ENCODE measurements around the gene GALC. TPM values are rescaled to one million over a fixed set of nuclear protein-coding genes. Genes with fewer than 3 reads are reported as not detected.
"Not testable (repeated sequence)": the region's sequence is repeated elsewhere in the genome, so short reads cannot be mapped to it uniquely, and the experiment has no call there.

GALC gene
- polyA plus RNA-seq, 4 donors = 15.7 to 116 (median 22.4) TPM

DNA sequence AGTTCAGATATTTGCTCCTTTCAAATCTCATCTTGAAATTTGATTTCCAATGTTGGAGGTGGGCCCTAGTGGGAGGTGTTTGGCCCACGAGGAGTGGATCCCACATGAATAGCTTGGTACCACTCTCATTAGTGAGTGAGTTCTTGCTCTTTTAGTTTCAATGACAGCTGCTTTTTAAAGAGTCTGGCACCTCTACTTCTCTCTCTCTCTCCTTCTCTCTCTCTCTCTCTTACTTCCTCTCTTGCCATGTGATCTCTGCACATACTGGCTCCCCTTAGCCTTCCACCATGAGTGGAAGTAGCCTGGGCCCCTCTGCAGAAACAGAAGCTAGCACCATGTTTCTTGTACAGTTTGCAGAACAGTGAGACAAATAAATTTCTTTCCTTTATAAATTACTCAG is 37.1 kb upstream of the GALC start:
- no peak for FAIRE-seq
- H3K27me3 ChIP-seq (ENCODE audit: control insufficient read depth in 3 of 3, insufficient read depth in 3 of 3, low read length in 3 of 3) = no peaks in the 10 kb centered on the region
- 59 to 77% (median 75%) methylated on average over 1 of the region's 1 CpG for WGBS, 3 donors

GRCh38 chr14:88029500-88029899 is 36.5 kb upstream of the GALC start:
- DNase-seq (no peak), FAIRE-seq (no peak)
- H3K9me3 ChIP-seq (ENCODE audit: control insufficient read depth in 2 of 2, insufficient read depth in 1 of 2, low read depth in 1 of 2, low read length in 1 of 2) = no peaks in the 10 kb centered on the region
- no peaks in the 10 kb centered on the region for H3K27me3 ChIP-seq (ENCODE audit: control insufficient read depth in 3 of 3, insufficient read depth in 3 of 3, low read length in 3 of 3)
- 82 to 91% (median 84%) methylated on average over 2 of the region's 2 CpGs for WGBS, 3 donors
- no peak overlapping the region for H3K27ac ChIP-seq (ENCODE audit: low read depth in 1 of 3, low read length in 2 of 3)
- no peaks in the 10 kb centered on the region for H3K36me3 ChIP-seq (ENCODE audit: control insufficient read depth in 3 of 3, insufficient read depth in 2 of 3, low read depth in 1 of 3, low read length in 3 of 3)
- H3K4me1 ChIP-seq (ENCODE audit: control insufficient read depth in 3 of 3, insufficient read depth in 2 of 3, low read depth in 1 of 3, low read length in 2 of 3) = peaks cover 0 to 27% (median 2%) of the 10 kb centered on the region in 3 donors
- H3K4me3 ChIP-seq (ENCODE audit: low read depth in 1 of 3, low read length in 3 of 3) = no peak overlapping the region

More for the DNA sequence above, 37.1 kb upstream of the GALC start:
- Histone ChIP-seq H3K4me3 (ENCODE audit: low read depth in 1 of 3, low read length in 3 of 3) (no peak overlapping the region), H3K4me1 (ENCODE audit: control insufficient read depth in 3 of 3, insufficient read depth in 2 of 3, low read depth in 1 of 3, low read length in 2 of 3) (peaks cover 0 to 27% (median 2%) of the 10 kb centered on the region in 3 donors), H3K9me3 (ENCODE audit: control insufficient read depth in 2 of 2, insufficient read depth in 1 of 2, low read depth in 1 of 2, low read length in 1 of 2) (no peaks in the 10 kb centered on the region), H3K36me3 (ENCODE audit: control insufficient read depth in 3 of 3, insufficient read depth in 2 of 3, low read depth in 1 of 3, low read length in 3 of 3) (no peaks in the 10 kb centered on the region), H3K27ac (ENCODE audit: low read depth in 1 of 3, low read length in 2 of 3) (no peak overlapping the region)
- no peak for DNase-seq

DNA sequence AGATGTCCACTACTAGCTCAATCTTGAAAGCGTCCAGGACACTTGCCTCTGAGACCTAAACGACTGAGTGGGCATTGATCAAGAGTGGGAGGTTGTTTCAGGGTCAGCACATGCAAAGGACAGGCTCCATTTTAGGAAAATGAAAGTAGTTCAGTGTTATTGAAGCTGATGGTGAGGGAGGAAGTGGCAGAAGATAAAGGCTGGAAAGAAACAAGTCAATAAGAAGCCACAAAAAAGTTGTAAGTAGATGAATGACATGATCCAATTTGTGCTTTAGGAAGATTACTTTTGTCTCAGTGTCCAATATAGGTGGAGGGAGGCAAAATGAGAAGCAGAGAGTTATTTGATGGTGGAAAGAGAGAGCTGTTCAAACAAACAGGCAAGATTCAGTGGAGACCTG is 33.9 kb upstream of the GALC start:
- H3K4me3 ChIP-seq (ENCODE audit: low read depth in 1 of 3, low read length in 3 of 3) = no peak overlapping the region
- WGBS, 3 donors = 44 to 66% (median 60%) methylated on average over 2 of the region's 2 CpGs
- FAIRE-seq (no peak), DNase-seq (no peak)
- H3K27me3 ChIP-seq (ENCODE audit: control insufficient read depth in 3 of 3, insufficient read depth in 3 of 3, low read length in 3 of 3) = no peaks in the 10 kb centered on the region
- no peaks in the 10 kb centered on the region for H3K9me3 ChIP-seq (ENCODE audit: control insufficient read depth in 2 of 2, insufficient read depth in 1 of 2, low read depth in 1 of 2, low read length in 1 of 2)
- peaks cover 2 to 36% (median 6%) of the 10 kb centered on the region in 3 donors for H3K4me1 ChIP-seq (ENCODE audit: control insufficient read depth in 3 of 3, insufficient read depth in 2 of 3, low read depth in 1 of 3, low read length in 2 of 3)
- no peaks in the 10 kb centered on the region for H3K36me3 ChIP-seq (ENCODE audit: control insufficient read depth in 3 of 3, insufficient read depth in 2 of 3, low read depth in 1 of 3, low read length in 3 of 3)
- no peak overlapping the region for H3K27ac ChIP-seq (ENCODE audit: low read depth in 1 of 3, low read length in 2 of 3)

GRCh38 chr14:88025313-88025712 is 32.3 kb upstream of the GALC start:
- DNase-seq = peak in 1 of 2 donors; percentile 50
- peak overlapping the region in 1 of 3 donors; percentile 55 for H3K27ac ChIP-seq (ENCODE audit: low read depth in 1 of 3, low read length in 2 of 3)
- WGBS, 3 donors = 30 to 46% (median 44%) methylated on average over 3 of the region's 3 CpGs

GRCh38 chr14:88024252-88025086 is 31.5 kb upstream of the GALC start:
- Histone ChIP-seq H3K4me1 (ENCODE audit: control insufficient read depth in 3 of 3, insufficient read depth in 2 of 3, low read depth in 1 of 3, low read length in 2 of 3) (peaks cover 2 to 36% (median 6%) of the 10 kb centered on the region in 3 donors), H3K27ac (ENCODE audit: low read depth in 1 of 3, low read length in 2 of 3) (peak overlapping the region in 1 of 3 donors; percentile 55), H3K4me3 (ENCODE audit: low read depth in 1 of 3, low read length in 3 of 3) (peak overlapping the region in 1 of 3 donors; percentile 6)
- H3K9me3 ChIP-seq (ENCODE audit: control insufficient read depth in 2 of 2, insufficient read depth in 1 of 2, low read depth in 1 of 2, low read length in 1 of 2); H3K36me3 ChIP-seq (ENCODE audit: control insufficient read depth in 3 of 3, insufficient read depth in 2 of 3, low read depth in 1 of 3, low read length in 3 of 3); FAIRE-seq; H3K27me3 ChIP-seq (ENCODE audit: control insufficient read depth in 3 of 3, insufficient read depth in 3 of 3, low read length in 3 of 3): not testable (repeated sequence)
- peak; percentile 19 to 71 for DNase-seq
- WGBS, 3 donors = 16 to 58% (median 39%) methylated on average over 11 of the region's 11 CpGs

More at GRCh38 chr14:88025313-88025712, 32.3 kb upstream of the GALC start:
- H3K36me3 ChIP-seq (ENCODE audit: control insufficient read depth in 3 of 3, insufficient read depth in 2 of 3, low read depth in 1 of 3, low read length in 3 of 3) = no peaks in the 10 kb centered on the region
- FAIRE-seq = no peak
- H3K4me3 ChIP-seq (ENCODE audit: low read depth in 1 of 3, low read length in 3 of 3) = peak overlapping the region in 1 of 3 donors; percentile 6
- peaks cover 2 to 36% (median 6%) of the 10 kb centered on the region in 3 donors for H3K4me1 ChIP-seq (ENCODE audit: control insufficient read depth in 3 of 3, insufficient read depth in 2 of 3, low read depth in 1 of 3, low read length in 2 of 3)
- peaks cover 0 to 6% of the 10 kb centered on the region in 2 donors for H3K9me3 ChIP-seq (ENCODE audit: control insufficient read depth in 2 of 2, insufficient read depth in 1 of 2, low read depth in 1 of 2, low read length in 1 of 2)
- no peaks in the 10 kb centered on the region for H3K27me3 ChIP-seq (ENCODE audit: control insufficient read depth in 3 of 3, insufficient read depth in 3 of 3, low read length in 3 of 3)

DNA sequence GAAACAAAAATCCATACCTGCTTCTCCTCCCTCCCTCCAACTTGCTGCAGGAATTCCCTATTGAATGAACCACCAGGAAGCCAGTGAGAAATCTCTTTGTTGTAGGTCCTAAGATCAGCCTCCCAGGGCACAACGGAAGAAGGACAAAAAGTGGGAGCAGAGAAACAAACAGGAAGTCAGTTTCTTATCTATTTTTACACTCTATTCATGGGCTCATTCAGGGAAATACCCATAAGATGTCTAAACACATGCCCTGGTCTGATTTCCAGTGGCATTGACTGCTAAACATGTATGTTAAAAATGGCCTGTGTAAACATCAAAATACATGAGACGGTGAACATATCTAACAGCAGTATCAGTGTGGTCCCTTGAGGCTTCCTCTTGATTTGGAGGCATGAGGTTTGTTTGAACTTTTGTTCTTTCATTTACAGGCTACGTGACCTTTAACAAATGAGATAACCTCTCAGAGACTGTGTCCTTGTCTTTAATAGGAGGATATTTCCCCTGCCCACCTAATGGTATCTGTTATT is 30.7 kb upstream of the GALC start:
- H3K4me1 ChIP-seq (ENCODE audit: control insufficient read depth in 3 of 3, insufficient read depth in 2 of 3, low read depth in 1 of 3, low read length in 2 of 3) = peaks cover 2 to 36% (median 6%) of the 10 kb centered on the region in 3 donors
- H3K9me3 ChIP-seq (ENCODE audit: control insufficient read depth in 2 of 2, insufficient read depth in 1 of 2, low read depth in 1 of 2, low read length in 1 of 2) = peaks cover 0 to 6% of the 10 kb centered on the region in 2 donors
- 28 to 39% (median 33%) methylated on average over 3 of the region's 3 CpGs for WGBS, 3 donors
- no peak for FAIRE-seq
- peak; percentile 20 to 46 for DNase-seq
- H3K27me3 ChIP-seq (ENCODE audit: control insufficient read depth in 3 of 3, insufficient read depth in 3 of 3, low read length in 3 of 3) = no peaks in the 10 kb centered on the region
- peak overlapping the region in 1 of 3 donors; percentile 55 for H3K27ac ChIP-seq (ENCODE audit: low read depth in 1 of 3, low read length in 2 of 3)
- H3K4me3 ChIP-seq (ENCODE audit: low read depth in 1 of 3, low read length in 3 of 3) = no peak overlapping the region
- no peaks in the 10 kb centered on the region for H3K36me3 ChIP-seq (ENCODE audit: control insufficient read depth in 3 of 3, insufficient read depth in 2 of 3, low read depth in 1 of 3, low read length in 3 of 3)

GRCh38 chr14:88017535-88017934 is 24.6 kb upstream of the GALC start:
- no peak overlapping the region for H3K27ac ChIP-seq (ENCODE audit: low read depth in 1 of 3, low read length in 2 of 3)
- WGBS, 3 donors = 90 to 97% (median 91%) methylated on average over 2 of the region's 2 CpGs

GRCh38 chr14:88016768-88017167 is 23.8 kb upstream of the GALC start:
- Histone ChIP-seq H3K4me3 (ENCODE audit: low read depth in 1 of 3, low read length in 3 of 3) (no peak overlapping the region), H3K9me3 (ENCODE audit: control insufficient read depth in 2 of 2, insufficient read depth in 1 of 2, low read depth in 1 of 2, low read length in 1 of 2) (peaks cover 0 to 13% of the 10 kb centered on the region in 2 donors), H3K4me1 (ENCODE audit: control insufficient read depth in 3 of 3, insufficient read depth in 2 of 3, low read depth in 1 of 3, low read length in 2 of 3) (peaks cover 0 to 17% (median 0%) of the 10 kb centered on the region in 3 donors), H3K27me3 (ENCODE audit: control insufficient read depth in 3 of 3, insufficient read depth in 3 of 3, low read length in 3 of 3) (no peaks in the 10 kb centered on the region), H3K36me3 (ENCODE audit: control insufficient read depth in 3 of 3, insufficient read depth in 2 of 3, low read depth in 1 of 3, low read length in 3 of 3) (no peaks in the 10 kb centered on the region), H3K27ac (ENCODE audit: low read depth in 1 of 3, low read length in 2 of 3) (no peak overlapping the region)
- FAIRE-seq (no peak), DNase-seq (no peak)
- 95 to 100% (median 97%) methylated on average over 2 of the region's 2 CpGs for WGBS, 3 donors

More at GRCh38 chr14:88017535-88017934, 24.6 kb upstream of the GALC start:
- Histone ChIP-seq H3K9me3 (ENCODE audit: control insufficient read depth in 2 of 2, insufficient read depth in 1 of 2, low read depth in 1 of 2, low read length in 1 of 2) (peaks cover 0 to 13% of the 10 kb centered on the region in 2 donors), H3K36me3 (ENCODE audit: control insufficient read depth in 3 of 3, insufficient read depth in 2 of 3, low read depth in 1 of 3, low read length in 3 of 3) (no peaks in the 10 kb centered on the region), H3K27me3 (ENCODE audit: control insufficient read depth in 3 of 3, insufficient read depth in 3 of 3, low read length in 3 of 3) (no peaks in the 10 kb centered on the region), H3K4me1 (ENCODE audit: control insufficient read depth in 3 of 3, insufficient read depth in 2 of 3, low read depth in 1 of 3, low read length in 2 of 3) (peaks cover 0 to 17% (median 0%) of the 10 kb centered on the region in 3 donors), H3K4me3 (ENCODE audit: low read depth in 1 of 3, low read length in 3 of 3) (no peak overlapping the region)
- no peak for DNase-seq
- FAIRE-seq = no peak

Data from small intestine (tissue), 7 donors.